ENCODE measurements around the gene B3GAT2.

Gene B3GAT2

DNA sequence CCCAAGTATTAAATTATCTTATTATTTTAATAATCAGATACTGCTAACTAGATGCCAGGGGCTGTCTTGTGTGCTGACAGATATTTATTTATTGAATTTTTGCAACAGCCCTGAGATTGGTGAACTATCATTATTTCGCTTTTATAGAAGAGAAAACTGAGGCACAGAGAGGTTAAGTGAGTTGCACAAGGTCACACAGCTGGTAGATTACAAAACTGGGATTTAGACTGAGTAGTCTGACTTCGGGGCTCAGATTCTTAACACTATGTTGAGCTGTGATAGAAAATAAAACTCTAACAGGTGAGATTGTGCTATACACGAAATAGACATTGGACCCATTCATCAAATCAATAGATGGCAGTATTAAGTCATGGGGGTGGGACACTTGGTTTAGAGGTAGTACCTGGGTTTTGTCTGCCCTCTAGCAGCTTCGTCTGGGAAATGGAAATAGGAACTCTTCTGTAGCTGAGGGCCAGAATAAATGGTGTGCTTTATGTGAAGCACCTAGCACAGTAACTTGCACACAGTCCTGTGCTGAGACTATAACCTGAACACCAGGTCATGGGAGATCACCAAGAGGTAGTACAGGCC is 113.4 kb downstream of the B3GAT2 start:
- DNase-seq (ENCODE audit: low read depth in 1 of 2, low spot score in 1 of 2), result no peak

GRCh38 chr6:70842541-70842940 is 114.3 kb downstream of the B3GAT2 start:
- DNase-seq (ENCODE audit: low read depth in 1 of 2, low spot score in 1 of 2), result no peak

- no peak for DNase-seq (ENCODE audit: low read depth in 1 of 2, low spot score in 1 of 2)
These were observed 115.7 kb downstream of the B3GAT2 start for GRCh38 chr6:70841112-70841511.

GRCh38 chr6:70839286-70840266 is 117.3 kb downstream of the B3GAT2 start:
- DNase-seq (ENCODE audit: low read depth in 1 of 2, low spot score in 1 of 2), result no peak

DNA sequence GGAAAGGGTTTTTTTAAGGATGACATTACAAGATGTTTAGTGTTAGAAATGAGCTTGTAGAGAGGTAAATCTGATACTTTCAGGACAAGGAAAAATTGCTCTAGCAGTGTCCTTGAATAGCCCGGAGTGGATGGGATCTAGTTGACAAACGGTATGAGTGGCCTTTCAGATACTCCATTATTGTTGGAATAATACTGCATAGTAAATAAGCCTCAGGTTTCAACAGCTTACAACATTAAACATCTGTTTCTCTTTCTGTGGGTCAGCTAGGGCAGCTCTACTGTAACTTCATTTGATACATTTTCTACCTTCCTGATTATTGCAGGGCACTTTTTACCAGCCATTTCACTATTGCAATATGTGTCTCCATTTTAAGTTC is 118.0 kb downstream of the B3GAT2 start:
- DNase-seq (ENCODE audit: low read depth in 1 of 2, low spot score in 1 of 2), result no peak

DNA sequence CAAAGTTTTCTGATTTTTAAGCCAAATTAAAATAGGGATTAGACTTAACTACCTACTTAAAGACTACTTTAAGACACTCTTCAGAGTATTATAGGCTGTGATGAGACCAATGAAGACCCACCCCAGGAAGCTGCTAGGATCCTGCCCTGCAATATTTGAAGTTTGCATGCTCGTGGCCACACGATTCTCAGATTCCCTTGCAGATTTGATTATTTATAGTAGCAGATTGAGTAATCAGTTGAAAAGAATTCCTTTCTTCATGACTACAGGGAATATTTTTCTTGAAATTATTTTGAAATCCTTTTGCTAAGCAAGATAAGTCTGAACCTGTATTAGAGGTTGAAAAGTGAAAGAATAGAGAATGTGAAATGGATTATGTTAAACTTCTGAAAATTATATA is 122.3 kb downstream of the B3GAT2 start:
- DNase-seq (ENCODE audit: low read depth in 1 of 2, low spot score in 1 of 2), result no peak

GRCh38 chr6:70831427-70831826 is 125.4 kb downstream of the B3GAT2 start:
- DNase-seq (ENCODE audit: low read depth in 1 of 2, low spot score in 1 of 2), result no peak

DNA sequence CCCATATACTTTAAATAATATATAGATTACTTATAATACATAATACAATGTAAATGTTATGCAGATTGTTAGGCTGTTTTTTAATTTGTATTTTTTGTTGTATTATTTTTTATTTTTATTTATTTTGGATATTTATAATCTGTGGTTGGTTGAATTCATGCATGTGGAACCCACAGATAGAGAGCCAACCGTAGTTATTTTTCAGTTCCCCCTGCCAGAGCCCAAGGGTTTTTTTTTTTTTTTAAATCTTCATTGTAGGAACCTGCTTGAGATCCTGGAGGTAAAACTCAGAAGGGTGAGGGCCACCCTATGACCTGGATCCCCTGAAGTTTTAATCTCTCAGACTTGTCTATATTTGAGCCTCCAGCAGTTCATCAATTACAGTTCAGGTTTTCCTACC is 133.2 kb downstream of the B3GAT2 start:
- no peak for DNase-seq (ENCODE audit: low read depth in 1 of 2, low spot score in 1 of 2)

DNA sequence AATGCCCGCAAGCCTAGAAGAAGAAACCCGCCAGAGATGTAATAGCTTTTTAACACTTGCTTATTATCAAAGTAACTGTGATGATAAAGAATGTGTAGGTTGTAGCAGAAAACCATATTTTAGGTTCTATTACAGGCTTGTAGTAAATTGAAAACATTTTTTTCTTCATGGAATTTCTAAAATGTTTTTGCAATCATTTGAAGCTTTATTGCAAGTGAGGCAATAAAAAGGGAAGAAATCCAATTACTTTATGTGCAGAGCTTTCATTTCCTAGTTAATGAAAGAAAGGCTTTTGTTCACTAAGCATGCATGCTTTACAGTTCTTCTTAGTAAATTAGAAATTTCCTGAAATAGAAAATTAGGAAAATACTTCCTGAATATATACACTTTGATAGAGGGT is 135.1 kb downstream of the B3GAT2 start:
- no peak for DNase-seq (ENCODE audit: low read depth in 1 of 2, low spot score in 1 of 2)

- no peak for DNase-seq (ENCODE audit: low read depth in 1 of 2, low spot score in 1 of 2)
These were observed 136.1 kb downstream of the B3GAT2 start for GRCh38 chr6:70820778-70821177.

GRCh38 chr6:70819646-70820045 is 137.2 kb downstream of the B3GAT2 start:
- DNase-seq (ENCODE audit: low read depth in 1 of 2, low spot score in 1 of 2), result no peak

DNA sequence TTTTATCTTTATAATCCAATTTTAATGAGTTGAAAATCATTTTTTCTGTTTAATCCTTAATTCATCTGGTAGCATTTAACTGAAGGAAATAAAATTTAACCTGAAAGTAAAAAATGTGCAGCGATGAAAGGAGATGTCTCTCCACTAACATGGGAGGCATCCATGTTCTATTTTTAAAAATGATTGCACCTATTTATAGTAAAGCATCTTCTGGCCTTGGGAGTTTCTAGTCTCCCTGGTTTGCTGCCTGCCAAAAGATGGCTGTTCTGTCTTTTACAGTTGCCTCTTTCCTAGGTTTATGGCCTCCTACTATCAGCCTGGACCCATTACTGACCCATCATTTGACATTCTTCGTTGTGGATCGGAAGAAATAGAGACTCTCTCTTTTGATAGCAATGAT is 143.0 kb downstream of the B3GAT2 start:
- DNase-seq (ENCODE audit: low read depth in 1 of 2, low spot score in 1 of 2), result no peak

GRCh38 chr6:70811788-70812187 is 145.1 kb downstream of the B3GAT2 start:
- DNase-seq (ENCODE audit: low read depth in 1 of 2, low spot score in 1 of 2), result no peak

All from stimulated activated CD4-positive, alpha-beta T cell treated with anti-CD3 and anti-CD28 coated beads, Interleukin-15, amount 100 ng/mL, for 1 hour (primary cell).